HG03565 (cell line): Measurements from ENCODE around the gene KRT23.

Source experiments
- ATAC-seq: cut with Tn5 transposase; IDR thresholded peaks from one replicate; pipeline ENCODE4 v1.9.1; 2021; ENCODE audit warnings: mild to moderate bottlenecking, moderate library complexity; ENCODE audit not compliant: unreplicated experiment

The KRT23 gene, protein sequence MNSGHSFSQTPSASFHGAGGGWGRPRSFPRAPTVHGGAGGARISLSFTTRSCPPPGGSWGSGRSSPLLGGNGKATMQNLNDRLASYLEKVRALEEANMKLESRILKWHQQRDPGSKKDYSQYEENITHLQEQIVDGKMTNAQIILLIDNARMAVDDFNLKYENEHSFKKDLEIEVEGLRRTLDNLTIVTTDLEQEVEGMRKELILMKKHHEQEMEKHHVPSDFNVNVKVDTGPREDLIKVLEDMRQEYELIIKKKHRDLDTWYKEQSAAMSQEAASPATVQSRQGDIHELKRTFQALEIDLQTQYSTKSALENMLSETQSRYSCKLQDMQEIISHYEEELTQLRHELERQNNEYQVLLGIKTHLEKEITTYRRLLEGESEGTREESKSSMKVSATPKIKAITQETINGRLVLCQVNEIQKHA

DNA sequence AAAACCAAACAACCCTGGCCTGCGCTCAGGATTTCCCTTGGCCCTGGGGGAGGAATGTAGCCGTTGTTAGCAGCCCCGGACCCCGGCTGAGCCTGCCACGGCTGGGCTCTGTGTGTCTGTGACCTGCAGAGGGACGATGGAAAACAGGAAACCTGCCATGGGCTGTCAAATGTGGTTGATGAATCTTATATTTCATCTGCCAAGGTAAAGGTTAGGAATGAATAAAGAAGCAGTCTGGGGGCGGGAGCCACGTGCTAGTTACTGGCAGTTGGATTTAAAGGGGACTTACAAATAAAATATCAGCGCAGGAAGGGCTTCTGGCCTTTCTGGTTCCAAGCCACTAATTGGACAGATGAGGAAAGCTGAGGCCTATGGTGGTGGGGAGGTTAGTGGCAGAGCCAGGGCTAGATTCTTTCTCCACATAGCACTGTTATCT lies at the start of gene KRT23:
Gene KRT23, minus strand, starts transcription at position 263 of the 436 bp plus-strand sequence. CDS start 1,043 bp downstream, outside the sequence.
- no peak for ATAC-seq

DNA sequence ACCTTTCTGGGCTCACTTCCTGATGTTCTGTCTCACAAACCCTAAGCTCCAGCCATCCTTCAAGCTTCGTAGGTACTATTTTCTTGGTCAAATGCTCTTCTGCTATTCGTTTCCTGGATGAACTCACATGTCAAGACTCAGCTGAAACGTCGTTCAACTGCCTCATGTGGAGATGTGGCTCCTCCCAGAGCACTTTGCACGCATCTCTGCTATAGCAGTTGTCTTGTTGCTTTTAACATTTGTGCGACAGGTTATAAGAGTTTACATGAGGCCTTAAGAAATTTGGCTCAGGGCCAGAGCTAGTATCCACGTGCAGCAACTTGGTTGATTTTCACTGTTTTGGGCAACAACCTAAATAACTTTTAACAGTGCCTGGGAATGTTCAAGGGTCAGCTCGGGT lies 49.5 kb upstream of the KRT23 start:
- no peak for ATAC-seq

DNA sequence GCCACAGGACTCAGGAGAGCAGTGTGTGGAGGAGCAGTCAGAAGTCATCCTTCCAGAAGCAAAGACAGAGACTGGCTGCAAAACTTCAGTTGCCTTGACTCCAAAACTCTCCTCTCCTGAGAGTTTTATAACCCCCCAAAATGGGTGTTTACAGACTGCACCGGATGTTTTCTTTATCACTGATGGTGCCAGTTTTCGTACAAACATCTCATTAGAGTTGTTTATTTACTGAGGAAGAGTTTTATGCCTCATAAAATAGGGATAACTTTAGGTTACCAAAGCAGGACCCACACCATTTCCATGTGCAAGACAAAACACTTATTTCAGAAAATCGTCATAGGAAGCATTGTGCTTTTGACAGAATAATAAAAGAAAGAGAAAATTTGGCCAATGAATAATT lies 46.8 kb upstream of the KRT23 start, which contains the start of gene KRT40:
Gene KRT40, minus strand, starts transcription at position 101 of the 400 bp plus-strand sequence. Its CDS starts 53 bp downstream, at position 48.
- ATAC-seq: no peak

DNA sequence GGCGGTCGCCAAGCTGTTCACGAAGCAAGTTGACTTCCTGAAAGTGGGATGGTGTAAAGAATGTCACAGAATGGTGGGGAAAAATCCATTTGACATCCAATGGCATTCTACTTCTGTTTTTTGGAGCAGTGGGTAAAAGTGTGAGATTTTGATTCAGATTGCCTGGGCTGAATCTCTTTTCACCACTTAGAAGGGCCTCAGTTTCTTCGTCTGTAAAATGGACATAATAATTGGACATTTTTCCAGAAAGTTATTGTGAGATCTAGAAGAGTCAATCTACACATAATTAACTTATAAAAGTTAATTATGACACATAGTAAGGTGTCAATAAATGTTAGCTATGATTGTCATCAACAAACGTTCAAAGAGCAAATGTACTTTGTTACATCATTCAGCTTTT lies 43.7 kb upstream of the KRT23 start:
- ATAC-seq: no peak

DNA sequence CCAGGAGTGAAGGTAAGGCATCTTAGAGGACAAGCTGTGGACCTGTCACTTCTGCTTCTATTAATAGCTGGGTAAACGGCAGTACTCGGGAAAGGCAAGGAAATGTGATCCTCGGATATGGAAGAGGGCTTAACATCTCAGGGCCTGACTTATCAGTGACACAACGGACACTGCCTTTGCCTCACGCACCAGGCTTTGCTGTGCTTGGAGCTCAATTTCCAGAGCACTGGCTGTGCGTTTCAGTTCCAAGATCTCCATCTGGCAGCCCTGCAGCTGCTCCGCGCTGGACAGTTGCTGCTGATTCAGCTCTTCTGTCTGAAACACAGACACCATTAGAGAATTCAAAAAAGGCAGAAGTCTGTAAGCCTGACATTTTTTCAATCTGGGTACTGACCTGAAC lies 43.1 kb upstream of the KRT23 start:
- ATAC-seq: no peak

DNA sequence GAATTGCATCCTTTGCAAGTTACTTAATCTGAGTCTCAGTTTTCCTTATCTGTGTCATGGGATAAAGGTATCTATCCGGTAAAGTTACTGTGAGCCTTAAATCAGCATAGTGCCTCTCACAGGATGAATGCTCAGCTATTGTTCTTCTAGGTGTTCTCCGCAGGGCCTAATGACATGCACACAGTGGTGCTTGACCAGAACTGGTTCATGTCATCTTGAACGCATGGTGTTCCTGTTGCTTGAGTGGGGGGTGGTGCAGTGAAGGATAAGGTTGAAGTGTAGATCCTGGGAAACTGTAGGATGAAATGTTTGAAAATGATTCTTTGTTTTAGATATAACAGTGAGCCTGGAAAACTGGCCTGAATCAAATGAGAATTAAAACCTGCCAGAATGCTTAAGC lies 42.7 kb upstream of the KRT23 start:
- ATAC-seq: no peak

DNA sequence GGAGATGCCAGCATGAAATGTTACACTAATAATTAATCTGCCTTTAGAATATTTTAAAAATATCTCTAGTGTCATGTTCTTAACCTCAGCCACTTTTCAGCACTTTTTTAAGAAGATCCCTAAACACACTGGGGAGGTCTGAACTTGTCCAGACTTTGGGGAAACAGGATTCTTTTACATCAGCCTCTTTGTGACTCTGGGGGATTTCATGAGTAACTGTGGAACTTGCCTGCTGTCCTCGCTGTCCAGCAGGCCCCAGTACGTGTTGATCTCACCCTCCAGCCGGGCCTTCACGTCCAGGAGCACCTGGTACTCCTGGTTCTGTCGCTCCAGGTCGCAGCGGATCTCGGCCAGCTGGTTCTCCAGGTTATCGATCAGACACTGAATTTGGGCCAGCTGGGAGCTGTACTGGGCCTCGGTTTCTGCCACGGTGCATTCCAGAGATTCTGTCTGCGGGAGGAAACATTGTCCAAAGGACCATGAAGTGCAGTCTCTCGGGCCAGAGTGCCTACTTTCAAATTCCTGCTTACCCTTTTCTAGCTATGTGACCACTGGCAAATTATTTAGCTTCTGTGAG lies 41.2 kb upstream of the KRT23 start:
- ATAC-seq: no peak

DNA sequence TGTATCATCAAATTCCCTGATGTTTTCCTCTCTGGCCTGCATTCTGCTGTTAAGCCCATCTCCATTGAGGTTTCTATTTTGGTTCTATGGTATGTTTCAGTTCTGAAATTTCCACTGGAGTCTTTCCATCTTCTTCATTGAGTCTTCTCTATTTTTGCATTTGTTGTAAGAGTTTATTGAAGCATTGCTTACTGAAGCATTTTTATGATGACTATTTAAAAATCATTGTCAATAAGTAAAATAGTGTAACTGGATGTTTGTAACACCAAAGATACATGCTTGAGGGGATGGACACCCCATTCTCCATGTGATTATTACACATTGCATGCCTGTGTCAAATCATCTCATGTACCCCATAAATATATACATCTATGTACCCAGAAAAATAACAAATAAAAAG lies 38.1 kb upstream of the KRT23 start:
- no peak for ATAC-seq

DNA sequence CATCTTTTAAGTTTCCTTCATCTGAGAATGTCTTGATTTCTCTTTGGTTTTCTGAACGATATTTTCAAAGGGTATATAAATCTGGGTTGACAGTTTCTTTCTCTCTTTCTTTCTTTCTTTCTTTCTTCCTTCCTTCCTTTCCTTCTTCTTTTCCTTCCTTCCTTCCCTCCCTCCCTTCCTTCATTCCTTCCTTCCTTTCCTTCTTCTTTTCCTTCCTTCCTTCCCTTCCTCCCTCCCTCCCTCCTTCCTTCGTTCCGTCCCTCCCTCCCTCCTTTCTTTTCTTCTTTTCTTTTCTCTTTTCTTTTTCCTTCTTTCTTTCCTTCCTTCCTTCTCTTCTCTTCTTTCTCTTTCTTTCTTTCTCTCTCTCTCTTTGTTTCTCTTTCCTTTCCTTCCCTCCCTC lies 36.9 kb upstream of the KRT23 start:
- ATAC-seq: no peak

DNA sequence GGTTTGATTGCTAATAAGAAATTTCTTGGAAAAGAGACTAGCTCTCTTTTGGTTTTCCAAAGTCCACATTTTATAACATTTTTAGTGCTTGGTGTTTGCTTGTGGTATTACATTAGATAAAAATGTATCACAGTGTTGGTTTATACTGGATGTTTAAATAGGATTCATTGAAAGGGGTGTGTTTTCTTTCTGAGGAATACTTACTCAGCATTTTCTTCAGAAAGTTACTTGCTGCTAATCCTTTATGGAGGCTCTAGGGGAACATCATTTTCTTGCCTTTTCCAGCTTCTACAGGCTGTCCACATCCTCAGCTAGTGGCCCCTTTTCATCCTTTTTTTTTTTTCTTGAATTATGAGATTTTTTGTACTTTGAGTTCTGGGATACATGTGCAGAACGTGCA lies 30.1 kb upstream of the KRT23 start:
- ATAC-seq: no peak

DNA sequence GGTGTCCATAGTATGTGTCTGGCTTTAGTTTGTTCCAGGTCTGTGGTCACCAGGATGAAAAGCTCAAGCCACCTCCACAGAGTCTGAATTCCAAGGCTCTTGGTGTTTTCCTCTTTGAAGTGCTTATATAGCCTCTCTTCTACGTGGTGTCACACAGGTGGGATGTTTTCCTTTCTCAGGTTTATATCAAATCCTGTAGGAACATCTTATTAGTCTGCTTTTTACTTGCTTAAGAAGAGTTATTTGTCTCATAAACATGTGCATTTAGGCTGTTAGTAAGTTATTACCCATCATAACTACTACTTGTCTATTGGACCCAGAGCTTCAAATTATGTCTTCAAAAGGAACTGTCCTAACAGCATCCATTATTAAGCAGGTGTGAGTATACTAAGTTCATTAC lies 29.4 kb upstream of the KRT23 start, which contains the start of gene KRT39:
Gene KRT39, minus strand, starts transcription at position 101 of the 400 bp plus-strand sequence. Its CDS starts 92 bp downstream, at position 9.
- ATAC-seq: no peak

DNA sequence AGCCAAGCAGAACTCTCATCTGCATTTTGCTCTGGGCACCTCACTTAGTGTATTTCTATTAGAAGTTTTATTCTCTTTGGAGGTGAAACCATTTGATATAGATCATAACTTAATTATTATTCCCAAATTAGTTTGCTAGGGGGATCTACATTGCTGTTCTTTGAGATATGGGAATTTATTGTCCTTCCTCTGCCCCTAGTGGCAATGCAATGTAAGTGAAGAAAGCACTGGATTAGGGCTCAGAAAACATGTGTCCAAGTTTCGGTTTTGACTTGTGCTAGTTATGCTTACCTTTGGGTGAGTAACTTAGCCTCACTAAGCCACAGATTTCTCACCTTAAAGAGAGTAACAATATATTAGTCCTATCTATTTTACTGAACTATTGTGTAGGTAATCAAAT lies 26.4 kb upstream of the KRT23 start:
- ATAC-seq: no peak

DNA sequence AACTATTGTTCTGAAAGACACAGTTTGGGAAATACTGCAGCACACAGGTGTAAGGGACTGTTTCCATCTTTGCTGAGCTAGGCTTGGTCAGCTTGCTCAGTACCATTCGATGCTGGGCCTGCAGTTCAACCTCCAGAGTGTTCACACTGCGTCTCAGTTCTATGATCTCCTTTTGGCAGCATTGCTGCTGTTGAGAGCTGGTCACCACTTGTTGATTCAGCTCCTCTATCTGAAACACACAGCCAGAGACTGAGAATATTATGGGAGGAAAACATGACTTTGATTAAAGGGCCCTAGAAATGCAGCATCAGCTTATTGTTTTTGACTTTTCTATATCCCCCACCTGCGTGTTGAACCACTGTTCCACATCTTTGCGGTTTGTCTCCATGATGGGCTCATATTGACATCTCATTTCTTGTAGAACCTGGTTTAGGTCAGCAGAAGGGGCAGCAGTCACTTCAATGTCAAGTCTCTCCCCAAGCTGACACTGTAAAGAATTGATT lies 24.7 kb upstream of the KRT23 start:
- no peak for ATAC-seq

DNA sequence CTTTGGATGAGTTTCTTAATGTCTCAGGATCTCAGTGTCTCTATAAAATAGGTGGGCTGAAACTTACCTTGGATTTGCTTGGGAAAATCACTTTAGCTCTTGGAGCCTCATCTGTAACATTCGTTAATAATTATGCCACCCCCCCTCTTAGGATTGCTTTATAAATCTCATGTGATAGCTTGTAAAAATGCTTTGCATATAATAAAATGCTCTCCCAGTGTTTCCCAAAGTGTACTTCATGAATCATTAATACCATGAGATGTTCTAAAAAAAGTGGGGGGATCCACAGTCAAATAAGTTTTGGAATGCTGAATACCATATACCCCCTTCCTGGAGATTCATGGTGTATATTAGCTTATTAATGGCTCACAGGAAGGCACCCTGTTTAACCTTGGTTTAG lies 24.1 kb upstream of the KRT23 start:
- no peak for ATAC-seq

DNA sequence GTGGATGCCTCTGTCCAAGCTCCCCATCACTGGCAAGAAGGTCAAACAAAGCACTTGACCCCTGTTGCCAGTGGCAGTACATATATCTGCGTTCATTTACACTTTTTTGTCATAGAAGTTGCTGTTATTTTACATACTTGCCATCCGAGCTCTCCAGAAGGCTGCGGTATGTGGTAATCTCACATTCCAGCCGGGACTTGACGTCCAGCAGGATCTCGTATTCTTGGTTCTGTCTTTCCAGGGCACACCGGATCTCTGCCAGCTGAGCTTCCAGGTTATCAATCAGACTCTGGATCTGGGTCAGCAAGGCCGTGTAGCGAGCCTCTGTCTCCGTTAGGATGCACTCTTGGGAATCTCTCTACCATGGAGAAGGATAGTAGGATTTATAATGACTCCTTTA lies 22.7 kb upstream of the KRT23 start:
- no peak for ATAC-seq

DNA sequence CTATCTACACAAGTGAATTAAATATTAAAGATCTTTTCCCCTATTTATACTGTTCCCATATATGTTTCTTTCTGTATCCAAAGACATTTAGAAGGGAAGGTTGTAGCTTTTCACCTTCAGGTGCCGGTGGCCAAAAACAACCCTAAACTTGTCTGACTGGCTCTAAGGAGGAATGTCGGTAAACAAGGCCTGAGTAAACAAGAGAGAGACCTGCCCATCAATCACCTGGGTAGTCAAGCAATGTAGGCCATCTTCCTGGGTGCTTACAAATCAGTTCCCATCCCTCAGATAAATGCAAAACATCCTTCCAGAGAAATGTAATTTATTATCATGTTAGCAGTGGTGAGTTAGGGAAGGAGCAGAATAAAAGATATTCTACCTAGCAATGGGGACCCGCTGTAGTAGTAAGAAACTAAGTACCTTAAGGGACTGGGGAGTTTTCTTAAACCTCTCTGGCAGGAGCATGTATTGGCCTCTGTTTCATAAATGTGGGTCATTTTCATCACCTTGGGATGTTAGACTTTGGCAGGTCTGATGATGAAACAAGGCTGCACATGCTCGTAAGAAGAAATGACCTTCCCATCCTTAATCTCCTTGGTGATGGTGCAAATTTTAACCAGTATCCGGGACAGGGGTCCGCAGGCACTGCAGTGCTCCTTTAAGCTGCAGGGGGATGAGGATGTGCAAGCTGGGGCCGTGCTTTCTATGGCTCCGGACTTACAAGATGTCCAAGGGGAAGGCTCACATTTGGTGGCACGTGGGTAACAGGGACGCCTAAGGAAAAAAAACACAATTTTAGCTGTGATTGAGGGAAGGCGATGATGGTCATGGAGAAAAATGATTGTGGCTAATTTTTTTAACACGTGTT lies 20.9 kb upstream of the KRT23 start:
- no peak for ATAC-seq

DNA sequence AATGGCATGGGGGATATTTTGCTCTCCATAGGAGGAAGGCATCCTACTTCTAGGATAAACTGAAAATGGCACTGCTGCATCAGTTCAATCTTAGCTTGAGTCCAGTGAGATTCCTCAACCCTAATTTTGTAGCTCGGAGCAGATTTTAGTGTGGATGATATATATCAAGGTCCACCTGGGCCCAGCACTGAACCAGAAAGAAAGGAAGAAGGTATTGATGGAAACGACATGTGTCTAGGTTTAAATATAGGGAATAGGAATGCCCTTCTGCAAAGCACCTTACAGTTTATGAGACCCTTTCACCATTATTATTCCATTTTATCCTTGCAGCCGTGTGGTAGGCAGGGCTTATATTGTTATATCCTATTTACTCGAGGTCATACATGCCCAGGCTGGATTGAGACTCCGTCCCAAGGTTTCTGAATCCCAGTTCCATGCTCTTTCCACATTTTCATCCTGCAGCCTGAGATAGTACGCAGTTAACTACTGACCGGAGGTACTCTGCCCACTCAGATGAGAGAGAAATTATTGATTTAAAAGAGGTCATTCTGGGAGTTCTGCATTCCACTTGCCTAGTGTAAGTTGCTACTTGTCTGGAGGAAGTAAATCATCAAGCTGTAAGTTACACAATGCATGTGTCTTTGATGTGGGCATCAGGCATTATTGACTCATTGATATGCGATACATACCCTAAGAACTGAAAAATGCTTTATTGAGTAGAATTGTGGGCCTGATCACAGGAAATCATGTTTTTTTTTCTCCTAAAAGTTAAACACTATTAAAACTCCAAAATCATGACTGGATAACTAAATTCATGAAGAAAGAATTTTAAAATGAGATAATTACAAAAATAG lies 19.2 kb upstream of the KRT23 start:
- no peak for ATAC-seq

DNA sequence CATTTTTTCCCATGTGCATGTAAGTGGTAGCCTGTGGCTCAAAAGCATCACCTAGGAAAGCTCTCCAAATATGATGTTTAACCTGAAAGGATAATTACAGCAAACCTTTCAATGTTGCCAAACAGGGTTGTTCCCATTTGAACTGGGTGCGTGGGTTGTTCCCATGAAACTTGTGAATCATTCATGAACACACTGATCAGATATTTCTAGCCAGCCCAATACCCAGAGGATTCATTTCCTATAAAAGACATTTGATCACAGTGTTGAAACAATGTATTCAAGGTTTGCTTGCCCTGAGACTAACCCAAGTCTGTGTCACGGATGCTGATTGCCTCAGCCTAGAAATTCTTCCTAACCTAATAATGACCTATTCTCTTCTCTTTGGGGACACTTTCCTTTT lies 16.4 kb upstream of the KRT23 start:
- no peak for ATAC-seq

DNA sequence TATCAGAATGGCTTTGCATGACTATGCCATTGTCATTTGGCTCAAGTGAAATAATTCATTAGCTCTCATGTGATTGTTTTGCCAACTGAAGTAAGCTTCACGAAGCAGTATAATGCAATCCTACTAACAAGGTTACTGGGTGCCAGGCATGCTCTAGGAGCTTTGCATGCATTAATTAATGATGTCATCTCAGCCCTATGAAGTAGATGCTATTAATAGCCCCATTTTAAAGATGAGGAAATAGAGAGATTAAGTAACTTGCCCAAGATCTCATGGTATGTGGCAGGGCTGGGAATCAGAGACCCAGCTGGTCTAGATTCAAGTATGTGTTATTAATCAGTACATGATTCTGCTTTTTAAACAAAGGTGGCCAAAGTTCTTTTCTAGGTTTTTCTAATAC lies 15.2 kb upstream of the KRT23 start:
- ATAC-seq: no peak

DNA sequence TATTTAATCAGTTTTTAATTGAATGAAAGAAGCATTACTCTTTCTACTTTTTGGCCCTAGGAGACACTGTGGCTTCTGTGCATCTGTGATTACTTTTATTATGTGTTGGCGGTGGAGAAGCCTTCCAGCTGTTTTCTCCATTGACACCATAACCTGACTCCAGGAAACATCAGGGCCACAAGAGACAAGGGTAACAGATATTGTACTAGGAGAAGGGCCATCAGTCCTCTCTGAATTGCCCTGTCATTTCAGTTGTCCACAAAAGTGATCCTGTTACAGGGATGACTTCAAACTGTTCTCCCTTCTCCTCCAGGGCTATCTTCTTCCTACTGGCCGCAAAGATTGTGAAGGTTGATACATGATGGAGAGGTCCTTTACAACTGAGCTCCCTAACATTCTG lies 14.7 kb upstream of the KRT23 start:
- ATAC-seq: no peak
